ENCODE measurements around the gene CYB5B.
A peak's percentile ranks its signal among the peaks of the same experiment; 100 is the strongest.

CYB5B gene

DNA sequence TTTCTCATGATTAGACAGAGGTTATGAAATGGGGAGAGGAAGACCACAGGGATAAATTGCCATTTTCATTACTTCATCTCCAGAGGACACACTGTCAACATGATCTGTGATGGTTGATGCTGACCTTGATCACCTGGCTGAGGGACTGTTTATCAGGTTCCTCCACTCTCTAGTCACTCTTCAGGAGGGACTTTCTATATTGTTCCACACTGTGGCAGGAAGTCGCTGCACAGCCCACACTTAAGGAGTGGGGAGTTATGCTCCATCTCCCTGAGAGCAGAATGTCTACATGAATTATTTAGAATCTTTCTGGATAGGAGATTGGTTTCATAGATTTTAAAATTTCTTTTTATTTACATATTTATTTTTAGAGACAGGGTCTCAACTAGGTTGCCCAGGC lies 46.7 kb downstream of the CYB5B start:
- TF ChIP-seq, protein P1, sequence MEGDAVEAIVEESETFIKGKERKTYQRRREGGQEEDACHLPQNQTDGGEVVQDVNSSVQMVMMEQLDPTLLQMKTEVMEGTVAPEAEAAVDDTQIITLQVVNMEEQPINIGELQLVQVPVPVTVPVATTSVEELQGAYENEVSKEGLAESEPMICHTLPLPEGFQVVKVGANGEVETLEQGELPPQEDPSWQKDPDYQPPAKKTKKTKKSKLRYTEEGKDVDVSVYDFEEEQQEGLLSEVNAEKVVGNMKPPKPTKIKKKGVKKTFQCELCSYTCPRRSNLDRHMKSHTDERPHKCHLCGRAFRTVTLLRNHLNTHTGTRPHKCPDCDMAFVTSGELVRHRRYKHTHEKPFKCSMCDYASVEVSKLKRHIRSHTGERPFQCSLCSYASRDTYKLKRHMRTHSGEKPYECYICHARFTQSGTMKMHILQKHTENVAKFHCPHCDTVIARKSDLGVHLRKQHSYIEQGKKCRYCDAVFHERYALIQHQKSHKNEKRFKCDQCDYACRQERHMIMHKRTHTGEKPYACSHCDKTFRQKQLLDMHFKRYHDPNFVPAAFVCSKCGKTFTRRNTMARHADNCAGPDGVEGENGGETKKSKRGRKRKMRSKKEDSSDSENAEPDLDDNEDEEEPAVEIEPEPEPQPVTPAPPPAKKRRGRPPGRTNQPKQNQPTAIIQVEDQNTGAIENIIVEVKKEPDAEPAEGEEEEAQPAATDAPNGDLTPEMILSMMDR (IDR thresholded peaks at IDR 0.05; ENCODE audit: control insufficient read depth, insufficient read depth, low read depth, low read length, missing control alignments): no peak
- H3K4me3 ChIP-seq (ENCODE audit: control insufficient read depth, low read depth, low read length): no peak overlapping the region
- no peak for DNase-seq (ENCODE audit: low read depth)

DNA sequence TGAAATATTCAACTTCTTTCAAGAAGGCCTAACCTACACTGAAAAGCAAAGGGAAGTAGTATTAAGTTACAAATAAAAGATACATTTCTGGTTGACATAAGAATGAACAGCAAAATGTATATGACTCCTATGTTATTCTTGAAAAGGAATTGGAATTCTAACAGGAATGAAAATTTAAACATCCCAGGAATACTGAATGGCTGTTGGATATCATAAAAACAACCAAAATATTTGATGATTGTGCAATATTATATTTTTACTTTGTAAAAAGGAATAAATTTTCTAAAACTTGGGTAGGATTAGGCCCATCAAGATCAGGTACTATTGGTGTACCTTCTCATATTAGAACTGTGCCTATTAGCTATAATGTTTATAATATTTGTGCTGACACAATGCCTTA lies 50.0 kb downstream of the CYB5B start:
- no peak for DNase-seq (ENCODE audit: low read depth)
- TF ChIP-seq, protein P1 (IDR thresholded peaks at IDR 0.05; ENCODE audit: control insufficient read depth, insufficient read depth, low read depth, low read length, missing control alignments): no peak

DNA sequence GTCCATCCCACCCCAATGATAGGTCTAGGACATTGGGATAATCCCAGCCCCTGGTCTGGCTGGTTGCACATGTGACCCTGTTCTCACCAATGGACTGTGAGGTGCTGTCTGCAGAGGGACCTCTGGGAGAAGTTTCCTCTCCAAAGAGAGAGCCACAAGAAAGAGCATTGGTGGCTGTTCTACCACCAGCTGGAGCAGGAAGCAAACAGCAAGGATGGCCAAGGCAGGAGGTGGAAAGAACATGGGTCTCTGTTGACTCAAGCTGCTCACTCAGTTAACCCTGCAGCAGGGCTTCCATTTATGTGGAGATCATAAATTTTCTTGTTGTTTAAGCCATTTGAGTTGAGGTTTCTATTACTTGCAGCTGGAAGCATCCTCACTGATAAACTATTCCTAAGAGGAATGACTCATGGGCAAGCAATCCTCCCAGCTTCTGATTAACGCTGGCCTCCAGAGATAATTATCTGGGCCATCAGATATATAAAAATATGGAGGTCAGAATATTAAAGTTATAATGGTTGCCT lies 52.6 kb downstream of the CYB5B start:
- TF ChIP-seq, protein P1 (IDR thresholded peaks at IDR 0.05; ENCODE audit: control insufficient read depth, insufficient read depth, low read depth, low read length, missing control alignments): peak; percentile 9
- DNase-seq (ENCODE audit: low read depth): peak; percentile 87
- no peak overlapping the region for H3K4me3 ChIP-seq (ENCODE audit: control insufficient read depth, low read depth, low read length)

More for the DNA sequence above, 50.0 kb downstream of the CYB5B start:
- H3K4me3 ChIP-seq (ENCODE audit: control insufficient read depth, low read depth, low read length): no peak overlapping the region

DNA sequence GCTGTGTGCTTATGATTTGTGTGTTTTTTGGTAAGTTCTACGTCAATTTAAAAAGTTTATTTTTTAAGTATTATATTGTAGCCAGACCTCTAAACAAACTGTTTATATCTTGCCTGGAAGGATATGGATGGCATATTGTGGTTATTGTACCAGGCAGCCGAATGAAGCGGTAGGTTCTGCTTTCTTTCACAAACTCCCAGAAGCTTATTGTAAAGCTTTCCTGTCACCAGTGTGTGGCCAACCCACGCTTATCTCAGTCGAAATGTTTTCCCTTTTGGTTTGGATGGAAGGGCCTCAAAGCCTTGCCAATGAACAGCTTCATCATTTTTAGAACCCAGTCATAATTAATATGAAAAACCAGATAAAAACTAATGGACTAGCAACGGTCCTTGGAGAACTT lies 53.1 kb downstream of the CYB5B start:
- H3K4me3 ChIP-seq (ENCODE audit: control insufficient read depth, low read depth, low read length): no peak overlapping the region
- TF ChIP-seq, protein P1 (IDR thresholded peaks at IDR 0.05; ENCODE audit: control insufficient read depth, insufficient read depth, low read depth, low read length, missing control alignments): no peak
- DNase-seq (ENCODE audit: low read depth): no peak

DNA sequence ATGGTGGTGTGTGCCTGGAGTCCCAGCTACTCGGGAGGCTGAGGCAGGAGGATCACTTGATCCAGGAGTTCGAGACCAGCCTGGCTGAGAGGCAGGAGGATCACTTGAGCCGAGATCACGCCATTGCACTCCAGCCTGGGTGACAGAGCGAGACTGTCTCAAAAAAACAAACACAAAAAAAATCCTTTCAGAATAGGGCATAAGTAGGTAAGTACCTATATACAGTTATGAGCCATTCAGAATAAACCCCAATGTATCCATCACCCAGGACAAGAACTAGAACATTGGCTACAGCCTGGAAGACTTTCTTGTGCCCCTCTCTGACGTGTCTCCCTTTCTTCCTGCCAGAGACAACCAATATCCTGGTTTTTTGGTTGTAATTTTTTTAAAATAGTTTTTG lies 54.3 kb downstream of the CYB5B start:
- TF ChIP-seq, protein P1 (IDR thresholded peaks at IDR 0.05; ENCODE audit: control insufficient read depth, insufficient read depth, low read depth, low read length, missing control alignments): no peak
- no peak overlapping the region for H3K4me3 ChIP-seq (ENCODE audit: control insufficient read depth, low read depth, low read length)
- no peak for DNase-seq (ENCODE audit: low read depth)

DNA sequence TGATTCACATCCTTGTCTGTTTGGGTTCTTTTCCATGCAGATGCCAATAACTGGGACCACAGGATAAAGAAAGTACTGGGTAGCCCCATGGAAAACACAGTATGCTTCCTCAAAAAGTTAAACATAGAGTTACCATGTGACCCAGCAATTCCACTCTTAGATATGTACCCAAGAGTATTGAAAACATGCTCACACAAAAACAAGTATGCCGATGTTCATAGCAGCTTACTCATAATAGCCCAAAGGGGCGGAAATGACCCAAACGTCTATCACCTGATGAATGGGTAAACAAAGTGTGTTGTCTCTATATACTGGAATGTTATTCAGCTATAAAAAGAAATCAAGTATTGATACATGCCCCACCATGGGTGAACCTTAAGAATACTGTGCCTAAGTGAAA lies 55.4 kb downstream of the CYB5B start:
- DNase-seq (ENCODE audit: low read depth): no peak
- no peak overlapping the region for H3K4me3 ChIP-seq (ENCODE audit: control insufficient read depth, low read depth, low read length)
- TF ChIP-seq, protein P1 (IDR thresholded peaks at IDR 0.05; ENCODE audit: control insufficient read depth, insufficient read depth, low read depth, low read length, missing control alignments): no peak

DNA sequence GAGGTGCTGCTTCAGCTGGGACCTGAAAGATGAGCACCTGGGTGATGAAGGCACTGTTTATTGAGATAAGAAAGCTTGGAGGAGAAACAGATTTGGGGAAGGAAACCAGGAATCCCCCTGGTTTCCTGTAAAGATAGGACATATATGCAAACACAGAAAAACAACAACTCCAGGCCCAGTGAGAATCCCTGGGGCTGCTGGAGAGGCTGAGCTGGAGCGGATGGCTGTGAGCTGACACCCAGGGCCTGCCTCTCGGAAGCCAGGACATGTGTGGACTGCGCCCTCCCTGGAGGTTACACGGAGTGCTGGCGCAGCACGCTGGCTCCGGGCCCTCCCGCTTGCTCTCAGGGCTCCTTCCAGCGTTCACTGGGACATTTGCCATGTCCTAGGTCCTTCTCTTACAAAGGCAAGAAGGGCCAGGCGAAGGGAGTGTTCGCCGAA lies 57.5 kb downstream of the CYB5B start:
- no peak for DNase-seq (ENCODE audit: low read depth)
- H3K4me3 ChIP-seq (ENCODE audit: control insufficient read depth, low read depth, low read length): no peak overlapping the region
- TF ChIP-seq, protein P1 (IDR thresholded peaks at IDR 0.05; ENCODE audit: control insufficient read depth, insufficient read depth, low read depth, low read length, missing control alignments): no peak
